SK-N-MC (cell line): ENCODE measurements around the gene TGFB2.

ENCODE experiments used
- EZH2 ChIP-seq: fragments of 200-600 bp; sonication (generic); IDR thresholded peaks from one replicate; pipeline ENCODE4 v1.6.1; 2017; ENCODE audit warnings: antibody characterized with exemption
- POLR2AphosphoS5 ChIP-seq: IDR thresholded peaks from 2 replicates; pipeline ENCODE4 v1.6.1; 2012; ENCODE audit warnings: mild to moderate bottlenecking, low read depth, low read length, borderline replicate concordance

DNA sequence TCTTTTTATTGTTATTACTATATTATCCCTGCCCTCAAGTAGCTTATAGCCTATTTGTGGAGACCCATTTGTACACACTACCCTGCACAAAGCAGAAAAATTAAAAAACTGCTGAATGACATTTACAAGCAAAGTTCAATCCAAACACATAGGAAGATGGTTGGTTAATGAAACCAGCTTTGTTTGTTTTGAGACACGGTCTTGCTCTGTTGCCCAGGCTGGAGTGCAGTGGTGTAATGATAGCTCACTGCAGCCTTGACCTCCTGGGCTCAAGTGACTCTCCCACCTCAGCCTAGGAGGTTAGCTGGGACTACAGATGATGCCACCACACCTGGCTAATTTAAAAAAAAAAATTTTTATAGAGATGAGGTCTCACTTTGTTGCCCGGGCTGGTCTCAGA, 31.6 kb downstream of the TGFB2 start:
- TF ChIP-seq EZH2 (no peak), POLR2AphosphoS5 (no peak)
